Thoracic aorta (tissue), 2 donors: ENCODE results near the gene COL12A1. TPM values are rescaled to one million over a fixed set of nuclear protein-coding genes. Genes with fewer than 3 reads are reported as not detected.
"Not testable (repeated sequence)": the region's sequence is repeated elsewhere in the genome, so short reads cannot be mapped to it uniquely, and the experiment has no call there.

Source experiments
- ATAC-seq: fragments of 150-250 bp; one replicate; pipeline ENCODE4 v1.8.0; 2017; ENCODE audit warnings: low read depth; ENCODE audit not compliant: insufficient number of reproducible peaks, low FRiP score
- DNase-seq: peaks from one replicate; pipeline ENCODE4 v3.0.0-alpha.2; 2020; ENCODE audit warnings: low spot score
- H3K27ac ChIP-seq, 2 donors: fragments of 200-600 bp; sonication (generic); 1 replicate in 1 of 2; 2 replicates in 1 of 2; pipeline ENCODE4 v1.5.1; 2016; ENCODE audit warnings: mild to moderate bottlenecking in 2 of 2, moderate library complexity in 2 of 2
- H3K27me3 ChIP-seq: fragments of 200-600 bp; sonication (generic); replicated peaks from 2 replicates; pipeline ENCODE4 v1.6.0; 2016; ENCODE audit warnings: mild to moderate bottlenecking; ENCODE audit not compliant: insufficient read depth
- H3K36me3 ChIP-seq: fragments of 200-600 bp; sonication (generic); one replicate; pipeline ENCODE4 v1.5.1; 2016
- H3K4me1 ChIP-seq, 2 donors: fragments of 200-600 bp; sonication (generic); 1 replicate in 1 of 2; 2 replicates in 1 of 2; pipeline versions ENCODE4 v1.5.1 to v1.6.0; 2016; ENCODE audit warnings: low read depth in 2 of 2, mild to moderate bottlenecking in 1 of 2; ENCODE audit not compliant: control insufficient read depth in 1 of 2
- H3K4me3 ChIP-seq: fragments of 200-600 bp; sonication (generic); 2 replicates; pipeline ENCODE4 v1.5.1; 2016; ENCODE audit warnings: mild to moderate bottlenecking
- H3K9me3 ChIP-seq: fragments of 200-600 bp; sonication (generic); 2 replicates; pipeline ENCODE4 v1.5.1; 2016
- total RNA-seq, 2 donors: library from RNA; depleted of rRNA; stranded (reverse); fragments of >200 nt; gene quantifications; one replicate each; pipeline versions ENCODE4 v1.1.0 to v1.2.3, GENCODE V29; 2016
- TF ChIP-seq, protein P1 (sequence below): fragments of 200-600 bp; sonication (generic); IDR thresholded peaks from one replicate; pipeline ENCODE4 v1.5.1; 2019; ENCODE audit warnings: antibody characterized with exemption

The COL12A1 gene
- total RNA-seq, 2 donors from 2014 or later = 92.3 to 131 TPM

DNA sequence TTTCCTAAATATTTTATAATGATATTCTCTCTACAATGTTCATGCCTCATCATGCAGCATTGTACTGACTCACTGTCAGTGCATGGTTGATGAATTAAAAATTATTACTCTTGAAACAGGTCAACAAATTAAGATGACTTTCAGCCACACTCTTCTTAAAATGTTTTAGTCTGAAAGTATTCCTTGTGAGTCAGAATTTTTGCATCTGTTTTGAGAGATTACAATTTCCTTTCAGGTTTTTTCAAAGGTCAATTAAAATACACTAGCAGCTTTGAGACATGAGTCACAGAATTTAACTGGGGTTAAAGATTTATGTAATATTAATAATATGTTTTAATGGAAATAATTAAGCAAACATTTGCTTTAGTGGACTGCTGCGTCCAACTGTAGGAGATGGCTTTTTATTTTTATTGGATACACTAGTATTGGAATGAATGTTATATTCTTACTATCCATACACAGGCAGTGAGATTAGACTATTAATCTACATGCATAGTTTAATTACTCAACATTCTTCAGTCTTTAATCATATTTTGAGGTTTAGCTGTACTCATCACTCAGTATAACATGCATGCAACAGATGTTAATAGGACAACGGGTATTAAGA, 9.7 kb downstream of the COL12A1 start:
- peaks cover 7 to 9% of the 10 kb centered on the region in 2 donors for H3K4me1 ChIP-seq
- no peaks in the 10 kb centered on the region for H3K9me3 ChIP-seq
- no peak overlapping the region for H3K4me3 ChIP-seq
- H3K27ac ChIP-seq = no peak overlapping the region
- peaks cover 1% of the 10 kb centered on the region for H3K36me3 ChIP-seq
- TF ChIP-seq, protein P1, sequence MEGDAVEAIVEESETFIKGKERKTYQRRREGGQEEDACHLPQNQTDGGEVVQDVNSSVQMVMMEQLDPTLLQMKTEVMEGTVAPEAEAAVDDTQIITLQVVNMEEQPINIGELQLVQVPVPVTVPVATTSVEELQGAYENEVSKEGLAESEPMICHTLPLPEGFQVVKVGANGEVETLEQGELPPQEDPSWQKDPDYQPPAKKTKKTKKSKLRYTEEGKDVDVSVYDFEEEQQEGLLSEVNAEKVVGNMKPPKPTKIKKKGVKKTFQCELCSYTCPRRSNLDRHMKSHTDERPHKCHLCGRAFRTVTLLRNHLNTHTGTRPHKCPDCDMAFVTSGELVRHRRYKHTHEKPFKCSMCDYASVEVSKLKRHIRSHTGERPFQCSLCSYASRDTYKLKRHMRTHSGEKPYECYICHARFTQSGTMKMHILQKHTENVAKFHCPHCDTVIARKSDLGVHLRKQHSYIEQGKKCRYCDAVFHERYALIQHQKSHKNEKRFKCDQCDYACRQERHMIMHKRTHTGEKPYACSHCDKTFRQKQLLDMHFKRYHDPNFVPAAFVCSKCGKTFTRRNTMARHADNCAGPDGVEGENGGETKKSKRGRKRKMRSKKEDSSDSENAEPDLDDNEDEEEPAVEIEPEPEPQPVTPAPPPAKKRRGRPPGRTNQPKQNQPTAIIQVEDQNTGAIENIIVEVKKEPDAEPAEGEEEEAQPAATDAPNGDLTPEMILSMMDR = no peak
- H3K27me3 ChIP-seq = no peaks in the 10 kb centered on the region
- ATAC-seq (no peak), DNase-seq (no peak)

DNA sequence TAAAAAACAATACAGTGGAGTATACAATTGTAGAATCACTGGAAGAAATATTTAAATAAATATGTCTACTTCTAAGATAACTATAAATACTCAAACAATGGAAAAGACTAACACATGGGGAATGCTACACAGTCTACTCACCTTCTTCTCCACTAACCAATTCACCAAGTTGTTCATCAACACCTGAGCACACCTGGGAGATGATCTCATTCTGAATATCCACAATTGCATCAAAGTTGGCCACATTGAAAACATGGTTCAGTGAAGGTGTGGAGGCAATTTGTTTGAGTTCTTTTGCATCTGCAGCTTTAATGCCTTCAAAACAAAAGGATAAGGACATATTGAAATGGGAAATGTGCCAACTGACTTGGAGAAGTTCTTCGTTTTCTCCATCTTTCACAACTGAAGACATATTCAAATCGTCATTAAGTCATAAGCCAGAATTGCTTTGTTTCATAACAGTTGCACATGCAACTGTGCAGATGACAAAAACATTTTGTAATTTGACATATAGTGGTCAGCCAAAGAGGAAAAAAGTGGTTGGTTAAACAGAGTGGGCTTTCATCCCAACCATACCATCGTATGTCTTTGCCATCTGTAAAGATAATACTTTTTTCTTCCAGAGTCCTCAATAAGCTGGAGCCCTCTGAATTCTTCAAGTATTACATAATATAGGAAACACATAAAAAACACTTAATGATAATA, 17.5 kb downstream of the COL12A1 start:
- Histone ChIP-seq H3K27ac (no peak overlapping the region), H3K4me3 (no peak overlapping the region), H3K36me3 (peaks cover 7% of the 10 kb centered on the region), H3K9me3 (no peaks in the 10 kb centered on the region), H3K4me1 (no peaks in the 10 kb centered on the region), H3K27me3 (no peaks in the 10 kb centered on the region)
- ATAC-seq (no peak), DNase-seq (no peak)
- TF ChIP-seq, protein P1 = no peak

DNA sequence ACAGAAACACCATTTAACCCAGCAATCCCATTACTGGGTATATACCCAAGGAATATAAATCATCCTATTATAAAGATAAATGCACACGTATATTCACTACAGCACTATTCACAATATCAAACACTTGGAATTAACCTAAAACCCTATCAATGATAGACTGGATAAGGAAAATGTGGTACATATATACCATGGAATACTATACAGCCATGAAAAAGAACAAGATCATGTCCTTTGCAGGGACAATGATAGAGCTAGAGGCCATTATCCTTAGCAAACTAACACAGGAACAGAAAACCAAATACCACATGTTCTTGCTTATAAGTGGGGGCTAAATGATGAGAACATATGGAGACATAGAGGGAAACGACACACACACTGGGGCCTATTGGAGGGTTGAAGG, 19.3 kb downstream of the COL12A1 start:
- not testable (repeated sequence) for DNase-seq, H3K27me3 ChIP-seq, H3K4me1 ChIP-seq, H3K9me3 ChIP-seq, H3K36me3 ChIP-seq, ATAC-seq, H3K4me3 ChIP-seq, H3K27ac ChIP-seq

DNA sequence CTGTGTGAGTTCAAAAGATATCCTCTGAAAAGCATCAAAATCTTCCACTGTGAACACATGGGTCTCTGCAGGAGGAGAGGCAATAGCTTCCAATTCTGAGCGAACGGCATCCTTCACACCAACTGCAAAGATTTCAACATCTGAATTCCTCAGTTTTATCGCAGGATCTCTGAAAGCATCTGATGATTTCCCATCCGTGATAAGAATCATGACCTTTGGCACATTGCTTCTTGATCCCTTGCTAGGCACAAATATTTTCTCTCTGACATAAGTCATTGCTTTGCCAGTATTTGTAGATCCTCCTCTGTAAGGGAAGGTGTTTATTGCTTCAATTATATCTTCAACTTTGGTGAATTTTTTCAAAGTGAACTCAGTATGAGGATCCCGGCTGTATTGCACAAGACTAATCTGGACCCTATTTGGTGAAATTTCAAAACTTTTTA, 22.7 kb downstream of the COL12A1 start:
- H3K4me1 ChIP-seq = no peaks in the 10 kb centered on the region
- no peak overlapping the region for H3K27ac ChIP-seq
- ATAC-seq (no peak), DNase-seq (no peak)
- no peaks in the 10 kb centered on the region for H3K9me3 ChIP-seq
- TF ChIP-seq, protein P1 = no peak
- H3K27me3 ChIP-seq = no peaks in the 10 kb centered on the region
- peaks cover 3% of the 10 kb centered on the region for H3K36me3 ChIP-seq
- no peak overlapping the region for H3K4me3 ChIP-seq

DNA sequence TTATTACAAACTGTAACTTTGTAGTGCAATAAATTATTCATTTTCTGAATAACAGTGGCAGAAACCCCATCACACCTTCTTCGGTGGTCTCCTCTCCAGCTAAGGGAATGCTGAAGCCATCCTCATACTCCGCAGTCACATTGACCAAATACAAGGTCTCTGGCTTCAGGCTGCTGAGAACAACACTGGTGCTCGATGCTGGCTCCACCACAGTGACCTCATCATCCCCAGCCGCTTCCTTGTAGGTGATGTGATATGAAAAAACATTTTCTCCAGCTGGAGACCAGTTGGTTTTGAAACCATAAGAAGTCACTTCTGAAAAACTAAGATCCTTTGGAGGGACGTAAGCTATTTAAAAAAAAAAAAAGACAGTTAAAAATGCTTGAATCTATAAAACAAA, 25.0 kb downstream of the COL12A1 start:
- DNase-seq = no peak
- Histone ChIP-seq H3K4me1 (no peaks in the 10 kb centered on the region), H3K4me3 (no peak overlapping the region), H3K9me3 (no peaks in the 10 kb centered on the region), H3K27me3 (no peaks in the 10 kb centered on the region), H3K36me3 (no peaks in the 10 kb centered on the region), H3K27ac (no peak overlapping the region)
- ATAC-seq = no peak
- TF ChIP-seq, protein P1 = no peak
